ENCODE measurements around the gene PTK6. TPM values are rescaled to one million over a fixed set of nuclear protein-coding genes. Genes with fewer than 3 reads are reported as not detected.
"Not testable (repeated sequence)": the region's sequence is repeated elsewhere in the genome, so short reads cannot be mapped to it uniquely, and the experiment has no call there.

The PTK6 gene
- polyA plus RNA-seq, 3 donors: 0.80 to 1.7 (median 1.2) TPM

- DNase-seq: not testable (repeated sequence)
Observed at GRCh38 chr20:63479695-63480419, 57.3 kb downstream of the PTK6 start.

- DNase-seq: no peak
Observed at GRCh38 chr20:63478346-63479302, 58.6 kb downstream of the PTK6 start.

Other genes starting within 250 kb of the PTK6 start
- 1 to 10 TPM in 2 of 3 donors, under 1 TPM in 1; 0.95 to 1.2 (median 1.1) TPM for gene COL20A1, start 244.2 kb downstream of the PTK6 start, polyA plus RNA-seq (ENCODE audit: insufficient read length in 3 of 3)
- 10 to 100 TPM in 2 of 3 donors, 1 to 10 TPM in 1; 8.6 to 23.6 (median 19.1) TPM for gene CHRNA4, start 176.0 kb downstream of the PTK6 start, polyA plus RNA-seq (ENCODE audit: insufficient read length in 3 of 3)
- 1 to 10 TPM; 7.1 to 8.9 (median 8.1) TPM for gene KCNQ2, start 64.7 kb downstream of the PTK6 start, polyA plus RNA-seq (ENCODE audit: insufficient read length in 3 of 3)
- 1 to 10 TPM in 2 of 3 donors, under 1 TPM in 1; 0.96 to 2.4 (median 1.2) TPM for gene EEF1A2, start 38.3 kb downstream of the PTK6 start, polyA plus RNA-seq (ENCODE audit: insufficient read length in 3 of 3)
- 100 to 1,000 TPM; 285 to 420 (median 332) TPM for gene PPDPF, start 16.6 kb downstream of the PTK6 start, polyA plus RNA-seq (ENCODE audit: insufficient read length in 3 of 3)
- gene SRMS, start 10.4 kb upstream of the PTK6 start, polyA plus RNA-seq (ENCODE audit: insufficient read length in 3 of 3): under 1 TPM; 0.19 to 0.26 (median 0.26) TPM
- 1 to 10 TPM in 2 of 3 donors, under 1 TPM in 1; 0.83 to 1.9 (median 1.3) TPM for gene FNDC11, start 16.8 kb upstream of the PTK6 start, polyA plus RNA-seq (ENCODE audit: insufficient read length in 3 of 3)
- gene HELZ2, start 36.9 kb upstream of the PTK6 start, polyA plus RNA-seq (ENCODE audit: insufficient read length in 3 of 3): 10 to 100 TPM; 12.4 to 16.8 (median 12.9) TPM
- gene GMEB2, start 89.7 kb upstream of the PTK6 start, polyA plus RNA-seq (ENCODE audit: insufficient read length in 3 of 3): 10 to 100 TPM; 12.4 to 14.2 (median 12.8) TPM
- gene STMN3, start 116.0 kb upstream of the PTK6 start, polyA plus RNA-seq (ENCODE audit: insufficient read length in 3 of 3): 10 to 100 TPM; 28.6 to 38.0 (median 32.7) TPM
- 10 to 100 TPM; 17.6 to 23.8 (median 19.1) TPM for gene RTEL1, start 120.9 kb upstream of the PTK6 start, polyA plus RNA-seq (ENCODE audit: insufficient read length in 3 of 3)
- gene TNFRSF6B, start 159.3 kb upstream of the PTK6 start, polyA plus RNA-seq (ENCODE audit: insufficient read length in 3 of 3): 1 to 10 TPM; 2.8 to 2.9 (median 2.8) TPM
- gene ARFRP1, start 170.6 kb upstream of the PTK6 start, polyA plus RNA-seq (ENCODE audit: insufficient read length in 3 of 3): 10 to 100 TPM; 33.8 to 39.7 (median 37.2) TPM
- gene ZGPAT, start 170.7 kb upstream of the PTK6 start, polyA plus RNA-seq (ENCODE audit: insufficient read length in 3 of 3): 10 to 100 TPM; 24.2 to 28.9 (median 24.8) TPM
- gene LIME1, start 199.3 kb upstream of the PTK6 start, polyA plus RNA-seq (ENCODE audit: insufficient read length in 3 of 3): 10 to 100 TPM; 11.8 to 13.4 (median 12.4) TPM
- 100 to 1,000 TPM; 107 to 147 (median 140) TPM for gene SLC2A4RG, start 202.4 kb upstream of the PTK6 start, polyA plus RNA-seq (ENCODE audit: insufficient read length in 3 of 3)

Measured in renal pelvis (tissue), 4 donors.